HepG2 (cell line): ENCODE measurements around the gene MTA3. TPM values are rescaled to one million over a fixed set of nuclear protein-coding genes. Genes with fewer than 3 reads are reported as not detected.

Source experiments
- DPF2 ChIP-seq: sonication (generic); formaldehyde crosslinking; IDR thresholded peaks from 2 replicates; pipeline ENCODE4 v1.4.0; 2020; ENCODE audit warnings: mild to moderate bottlenecking, low read depth, missing genetic modification reagents, borderline replicate concordance
- ELF3 ChIP-seq: IDR thresholded peaks from 2 replicates; pipeline ENCODE4 v1.6.1; 2016; ENCODE audit warnings: missing genetic modification reagents, missing compliant biosample characterization
- FOXA1 ChIP-seq, 2 experiments: fragments of 450-650 bp in 1 of 2; sonication (generic) in 1 of 2; formaldehyde crosslinking in 1 of 2; IDR thresholded peaks; 2 replicates each; pipeline versions ENCODE4 v1.4.0 to v1.6.1; 2016 to 2020; ENCODE audit warnings: missing genetic modification reagents in 1 of 2
- HDAC2 ChIP-seq: sonication (generic); formaldehyde crosslinking; IDR thresholded peaks from 2 replicates; pipeline ENCODE4 v1.4.0; 2020; ENCODE audit warnings: missing genetic modification reagents
- HNF4A ChIP-seq: sonication (generic); formaldehyde crosslinking; IDR thresholded peaks from 2 replicates; pipeline ENCODE4 v1.4.0; 2020; ENCODE audit warnings: missing genetic modification reagents
- LCORL ChIP-seq, 2 experiments: fragments of 450-650 bp in 1 of 2; sonication (generic) in 1 of 2; formaldehyde crosslinking in 1 of 2; IDR thresholded peaks; 2 replicates each; pipeline versions ENCODE4 v1.5.0 to v1.6.1; 2017 to 2020; ENCODE audit warnings: antibody characterized with exemption in 1 of 2, missing genetic modification reagents in 1 of 2
- NONO ChIP-seq, 2 experiments: fragments of 450-650 bp in 1 of 2; sonication (generic) in 1 of 2; formaldehyde crosslinking in 1 of 2; IDR thresholded peaks in 1 of 2; conservative IDR thresholded peaks in 1 of 2; 2 replicates each; pipeline versions ENCODE4 v1.6.1 to v1.8.0; 2017 to 2022; ENCODE audit warnings: mild to moderate bottlenecking in 1 of 2, missing genetic modification reagents in 1 of 2, moderate library complexity in 1 of 2
- NR1H2 ChIP-seq: sonication (generic); formaldehyde crosslinking; IDR thresholded peaks from 2 replicates; pipeline ENCODE4 v1.8.1; 2022; ENCODE audit warnings: low read depth, missing genetic modification reagents, borderline replicate concordance
- PHF21A ChIP-seq: sonication (generic); formaldehyde crosslinking; IDR thresholded peaks from 2 replicates; pipeline ENCODE4 v1.5.0; 2020; ENCODE audit warnings: mild to moderate bottlenecking, missing genetic modification reagents
- POGZ ChIP-seq: sonication (generic); formaldehyde crosslinking; IDR thresholded peaks from 2 replicates; pipeline ENCODE4 v1.4.0; 2020; ENCODE audit warnings: mild to moderate bottlenecking, missing genetic modification reagents
- POLR2G ChIP-seq: fragments of 200-400 bp; formaldehyde crosslinking; IDR thresholded peaks from 2 replicates; pipeline ENCODE4 v1.6.1; 2018; ENCODE audit warnings: mild to moderate bottlenecking, low read depth, low read length, moderate library complexity
- RAD51 ChIP-seq: fragments of 450-650 bp; IDR thresholded peaks from 2 replicates; pipeline ENCODE4 v1.6.1; 2016; ENCODE audit warnings: borderline replicate concordance
- REL ChIP-seq: sonication (generic); formaldehyde crosslinking; conservative IDR thresholded peaks from 2 replicates; pipeline ENCODE4 v1.8.0; 2022; ENCODE audit warnings: mild to moderate bottlenecking, missing genetic modification reagents, moderate library complexity
- SALL1 ChIP-seq: sonication (generic); formaldehyde crosslinking; IDR thresholded peaks from 2 replicates; pipeline ENCODE4 v1.8.0; 2022; ENCODE audit warnings: mild to moderate bottlenecking, missing genetic modification reagents
- SOX13 ChIP-seq, 3 experiments: fragments of 450-650 bp in 1 of 3; sonication (generic) in 1 of 3; formaldehyde crosslinking in 1 of 3; IDR thresholded peaks in 2 of 3; conservative IDR thresholded peaks in 1 of 3; 2 replicates each; pipeline versions ENCODE4 v1.5.0 to v1.6.1; 2016 to 2020; ENCODE audit warnings: antibody characterized with exemption in 1 of 3, mild to moderate bottlenecking in 1 of 3, missing compliant biosample characterization in 1 of 3, missing genetic modification reagents in 1 of 3, moderate library complexity in 1 of 3
- THRA ChIP-seq: sonication (generic); formaldehyde crosslinking; IDR thresholded peaks from 2 replicates; pipeline ENCODE4 v1.4.0; 2020; ENCODE audit warnings: missing genetic modification reagents, borderline replicate concordance
- USF2 ChIP-seq, 2 experiments: sonication (generic) in 1 of 2; formaldehyde crosslinking in 1 of 2; IDR thresholded peaks; 2 replicates each; pipeline versions ENCODE4 v1.5.1 to v1.6.1; 2011 to 2020; ENCODE audit warnings: borderline replicate concordance in 1 of 2, low read depth in 1 of 2, low read length in 1 of 2, mild to moderate bottlenecking in 1 of 2, missing genetic modification reagents in 1 of 2, moderate library complexity in 1 of 2
- ZNF713 ChIP-seq: sonication (generic); formaldehyde crosslinking; IDR thresholded peaks from 2 replicates; pipeline ENCODE4 v1.4.0; 2020; ENCODE audit warnings: mild to moderate bottlenecking, missing genetic modification reagents
- ZSCAN29 ChIP-seq: sonication (generic); formaldehyde crosslinking; conservative IDR thresholded peaks from 2 replicates; pipeline ENCODE4 v1.4.0; 2020; ENCODE audit warnings: mild to moderate bottlenecking, missing genetic modification reagents
- polyA plus RNA-seq, 8 experiments: library from polyadenylated mRNA; depleted of rRNA in 3 of 8; stranded (reverse) in 7 of 8; unstranded in 1 of 8; fragments of >200 nt; fragmentation: Illumina TruSeq in 4 of 8; extraction: Trizol in 4 of 8; gene quantifications; 2 replicates each; pipeline versions ENCODE4 v1.2.1 to v1.2.3, GENCODE V29; 2011 to 2016; ENCODE audit warnings: low read depth in 4 of 8, missing spikeins in 1 of 8, mixed read lengths in 1 of 8; ENCODE audit not compliant: insufficient read depth in 1 of 8
- total RNA-seq, 5 experiments: library from RNA; depleted of rRNA; stranded (reverse); fragments of >200 nt; fragmentation: Illumina TruSeq; extraction: Trizol; gene quantifications; 2 replicates each; pipeline ENCODE4 v1.2.3, GENCODE V29; 2016; ENCODE audit warnings: low read depth in 1 of 5
- TF ChIP-seq, protein P1 (sequence below): IDR thresholded peaks from 2 replicates; pipeline ENCODE4 v1.6.1; 2016; ENCODE audit warnings: low read depth
- TF ChIP-seq, protein P2 (sequence below): sonication (generic); formaldehyde crosslinking; IDR thresholded peaks from 2 replicates; pipeline ENCODE4 v1.4.0; 2020; ENCODE audit warnings: missing genetic modification reagents

Gene MTA3
- total and polyA plus RNA-seq, 2 of the 13 experiments (the other 11 are each of a cell fraction or from before 2014, with no cell fraction given) = 48.8 to 77.8 TPM

DNA sequence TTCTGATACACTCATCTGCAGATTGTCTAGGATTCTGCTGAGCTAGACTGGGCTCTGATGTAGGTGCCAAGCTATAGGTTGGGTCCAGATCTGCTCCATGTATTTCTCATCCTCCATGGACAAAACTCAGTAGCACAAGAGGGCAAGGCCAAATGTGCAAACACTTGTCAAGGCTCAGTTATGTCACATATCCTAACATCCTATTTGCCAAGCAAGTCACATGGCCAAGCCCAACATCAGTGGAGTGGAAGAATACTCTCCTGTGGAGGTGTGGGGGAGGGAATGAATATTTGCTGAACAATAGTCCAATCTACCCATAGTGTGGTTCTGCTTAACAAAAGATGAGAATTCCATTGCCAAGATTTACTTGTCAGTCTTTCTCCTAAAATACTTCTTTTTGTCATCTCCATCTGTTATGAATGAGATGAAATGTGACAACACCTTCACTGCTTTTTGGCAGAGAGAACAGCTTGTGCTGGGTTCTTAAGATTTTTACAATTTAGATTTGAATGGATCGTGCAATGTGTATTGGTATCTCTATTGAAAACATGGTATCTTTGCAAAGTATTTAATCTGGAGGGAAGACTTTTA, 105.7 kb downstream of the MTA3 start (continued):
- TF ChIP-seq USF2 (IDR thresholded peaks at IDR 0.05; ENCODE audit: low read depth, low read length) = peak; percentile 77
- peak; percentile 88; the same call in 1 of the 2 replicates for TF ChIP-seq USF2 (CRISPR knock-in tag; IDR thresholded peaks at IDR 0.05; ENCODE audit: borderline replicate concordance)
- peak; percentile 59 for TF ChIP-seq LCORL (IDR thresholded peaks at IDR 0.05)
- TF ChIP-seq LCORL (CRISPR knock-in tag; IDR thresholded peaks at IDR 0.05) = 0 out of 2 replicates have a peak, but pooled peaks have one; percentile 48
- 0 out of 2 replicates have a peak, but pooled peaks have one; percentile 35 for TF ChIP-seq ZSCAN29 (CRISPR knock-in tag)
- TF ChIP-seq THRA (CRISPR knock-in tag) = 0 out of 2 replicates have a peak, but pooled peaks have one; percentile 15
- TF ChIP-seq DPF2 (CRISPR knock-in tag) = 0 out of 2 replicates have a peak, but pooled peaks have one; percentile 3
- TF ChIP-seq ELF3 (CRISPR knock-in tag) = 0 out of 2 replicates have a peak, but pooled peaks have one; percentile 11
- 0 out of 2 replicates have a peak, but pooled peaks have one; percentile 21 for TF ChIP-seq RAD51
- TF ChIP-seq, protein P1, sequence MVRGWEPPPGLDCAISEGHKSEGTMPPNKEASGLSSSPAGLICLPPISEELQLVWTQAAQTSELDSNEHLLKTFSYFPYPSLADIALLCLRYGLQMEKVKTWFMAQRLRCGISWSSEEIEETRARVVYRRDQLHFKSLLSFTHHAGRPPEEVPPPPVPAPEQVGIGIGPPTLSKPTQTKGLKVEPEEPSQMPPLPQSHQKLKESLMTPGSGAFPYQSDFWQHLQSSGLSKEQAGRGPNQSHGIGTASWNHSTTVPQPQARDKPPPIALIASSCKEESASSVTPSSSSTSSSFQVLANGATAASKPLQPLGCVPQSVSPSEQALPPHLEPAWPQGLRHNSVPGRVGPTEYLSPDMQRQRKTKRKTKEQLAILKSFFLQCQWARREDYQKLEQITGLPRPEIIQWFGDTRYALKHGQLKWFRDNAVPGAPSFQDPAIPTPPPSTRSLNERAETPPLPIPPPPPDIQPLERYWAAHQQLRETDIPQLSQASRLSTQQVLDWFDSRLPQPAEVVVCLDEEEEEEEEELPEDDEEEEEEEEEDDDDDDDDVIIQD (CRISPR knock-in tag) = peak; percentile 96
- TF ChIP-seq, protein P2, sequence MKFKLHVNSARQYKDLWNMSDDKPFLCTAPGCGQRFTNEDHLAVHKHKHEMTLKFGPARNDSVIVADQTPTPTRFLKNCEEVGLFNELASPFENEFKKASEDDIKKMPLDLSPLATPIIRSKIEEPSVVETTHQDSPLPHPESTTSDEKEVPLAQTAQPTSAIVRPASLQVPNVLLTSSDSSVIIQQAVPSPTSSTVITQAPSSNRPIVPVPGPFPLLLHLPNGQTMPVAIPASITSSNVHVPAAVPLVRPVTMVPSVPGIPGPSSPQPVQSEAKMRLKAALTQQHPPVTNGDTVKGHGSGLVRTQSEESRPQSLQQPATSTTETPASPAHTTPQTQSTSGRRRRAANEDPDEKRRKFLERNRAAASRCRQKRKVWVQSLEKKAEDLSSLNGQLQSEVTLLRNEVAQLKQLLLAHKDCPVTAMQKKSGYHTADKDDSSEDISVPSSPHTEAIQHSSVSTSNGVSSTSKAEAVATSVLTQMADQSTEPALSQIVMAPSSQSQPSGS (CRISPR knock-in tag) = peak; percentile 61; the same call in 1 of the 2 replicates
- no peak for TF ChIP-seq POLR2G
- TF ChIP-seq NONO (IDR thresholded peaks at IDR 0.05) = no peak
- TF ChIP-seq NONO (CRISPR knock-in tag; conservative IDR thresholded peaks at IDR 0.05) = peak; percentile 69
- peak; percentile 44; the same call in 1 of the 2 replicates for TF ChIP-seq SALL1 (CRISPR knock-in tag)
- TF ChIP-seq ZNF713 (CRISPR knock-in tag) = no peak
- no peak for TF ChIP-seq FOXA1 (IDR thresholded peaks at IDR 0.05)
- peak; percentile 46; the same call in 1 of the 2 replicates for TF ChIP-seq FOXA1 (CRISPR knock-in tag; IDR thresholded peaks at IDR 0.05)
- no peak for TF ChIP-seq REL (CRISPR knock-in tag)
- no peak for TF ChIP-seq NR1H2 (CRISPR knock-in tag)
- TF ChIP-seq PHF21A = 0 out of 2 replicates have a peak, but pooled peaks have one; percentile 36
- TF ChIP-seq SOX13 (IDR thresholded peaks at IDR 0.05) = no peak
- peak in 1 of 2 experiments; percentile 89; a peak in 2 of 4 replicates for TF ChIP-seq SOX13 (CRISPR knock-in tag; conservative IDR thresholded peaks at IDR 0.05 in 1 of 2, IDR thresholded peaks at IDR 0.05 in 1 of 2)
- TF ChIP-seq HNF4A = peak; percentile 77
- peak; percentile 88 for TF ChIP-seq POGZ (CRISPR knock-in tag)
- peak; percentile 72 for TF ChIP-seq HDAC2 (CRISPR knock-in tag)
